Natural killer cell (primary cell): ENCODE results near the gene MUC12. TPM values are rescaled to one million over a fixed set of nuclear protein-coding genes. Genes with fewer than 3 reads are reported as not detected.
A peak's percentile ranks its signal among the peaks of the same experiment; 100 is the strongest.
"Not testable (repeated sequence)": the region's sequence is repeated elsewhere in the genome, so short reads cannot be mapped to it uniquely, and the experiment has no call there.

Experiments used
- ATAC-seq, 3 donors: fragments of 150-1000 bp in 2 of 3; fragments of 200-7000 bp in 1 of 3; cut with Tn5 transposase; 1 replicate in 1 of 3; 2 replicates in 2 of 3; pipeline ENCODE4 v1.10.0; 2021; ENCODE audit warnings: mild to moderate bottlenecking in 2 of 3, moderate library complexity in 2 of 3
- DNase-seq, 2 donors: peaks; one replicate each; pipeline versions ENCODE4 v3.0.0 to v3.0.0-alpha.2; 2013 to 2021; ENCODE audit warnings: mixed read lengths in 1 of 2
- H3K27ac ChIP-seq: one replicate; pipeline ENCODE4 v1.5.1; 2013; ENCODE audit warnings: mild to moderate bottlenecking, low read length
- H3K27me3 ChIP-seq: one replicate; pipeline ENCODE4 v1.6.1; 2013; ENCODE audit warnings: low read length; ENCODE audit not compliant: control insufficient read depth, insufficient read depth
- H3K36me3 ChIP-seq: one replicate; pipeline ENCODE4 v1.6.1; 2013; ENCODE audit warnings: low read length; ENCODE audit not compliant: control insufficient read depth, insufficient read depth
- H3K4me1 ChIP-seq: one replicate; pipeline ENCODE4 v1.6.1; 2013; ENCODE audit warnings: low read length; ENCODE audit not compliant: control insufficient read depth, insufficient read depth
- H3K4me3 ChIP-seq: one replicate; pipeline ENCODE4 v1.5.1; 2013; ENCODE audit warnings: low read length
- H3K9me3 ChIP-seq: one replicate; pipeline ENCODE4 v1.6.1; 2013; ENCODE audit warnings: low read length; ENCODE audit not compliant: control insufficient read depth, insufficient read depth
- H3K27ac Mint-ChIP-seq, 2 donors: one replicate each; pipeline ENCODE4 v1.8.0; 2022; ENCODE audit warnings: mild to moderate bottlenecking in 2 of 2, mixed read lengths in 2 of 2, moderate library complexity in 1 of 2
- H3K27me3 Mint-ChIP-seq, 2 donors: one replicate each; pipeline ENCODE4 v1.8.0; 2022; ENCODE audit warnings: low read depth in 2 of 2, mixed read lengths in 2 of 2
- H3K36me3 Mint-ChIP-seq: one replicate; pipeline ENCODE4 v1.8.0; 2022; ENCODE audit warnings: mixed read lengths
- H3K4me1 Mint-ChIP-seq, 2 donors: one replicate each; pipeline ENCODE4 v1.8.0; 2022; ENCODE audit warnings: mixed read lengths in 2 of 2
- H3K4me3 Mint-ChIP-seq: one replicate; pipeline ENCODE4 v1.8.0; 2022; ENCODE audit warnings: mild to moderate bottlenecking, moderate library complexity, mixed read lengths
- H3K9me3 Mint-ChIP-seq, 2 donors: one replicate each; pipeline ENCODE4 v1.8.0; 2022; ENCODE audit warnings: mixed read lengths in 2 of 2
- CTCF ChIP-seq: fragments of 200-600 bp; IDR thresholded peaks from one replicate; pipeline ENCODE4 v1.8.0; 2022; ENCODE audit warnings: antibody characterized with exemption
- WGBS: methylation state at CpG from one replicate; pipeline ENCODE4 v1.1.7; 2013; ENCODE audit warnings: missing lambda C conversion rate; ENCODE audit not compliant: insufficient coverage; 5-methylcytosine and 5-hydroxymethylcytosine counted together
- intact Hi-C: fragments of 100-400 bp; cut with micrococcal nuclease; formaldehyde crosslinking; loops from one replicate; pipeline ENCODE4 v1.14.2; 2022
- total RNA-seq, 4 donors: library from RNA; stranded (reverse); fragments of 120-200 nt in 1 of 4; gene quantifications; one replicate each; pipeline versions ENCODE4 v1.2.3 to v1.2.4, GENCODE V29; 2013 to 2022

MUC12 gene
- total RNA-seq, 3 donors from 2014 or later (not counting 1 experiment from before 2014, with no cell fraction given): 1.2 to 4.6 TPM; not detected in 1

GRCh38 chr7:100983451-100984187 is 14.3 kb downstream of the MUC12 start:
- Histone ChIP-seq H3K4me3 (no peak overlapping the region), H3K9me3 (no peaks in the 10 kb centered on the region), H3K27me3 (no peaks in the 10 kb centered on the region), H3K4me1 (no peaks in the 10 kb centered on the region), H3K36me3 (no peaks in the 10 kb centered on the region), H3K27ac (no peak overlapping the region)
- Mint-ChIP-seq H3K27ac (no peak overlapping the region), H3K36me3 (no peaks in the 10 kb centered on the region), H3K4me1 (no peaks in the 10 kb centered on the region), H3K9me3 (no peaks in the 10 kb centered on the region), H3K27me3 (peaks cover 0 to 7% of the 10 kb centered on the region in 2 donors), H3K4me3 (no peak overlapping the region)
- TF ChIP-seq CTCF: no peak
- no peak for ATAC-seq
- 73% methylated on average over 8 of the region's 8 CpGs for WGBS
- no peak for DNase-seq
- intact Hi-C loops: no loop called here

- H3K27me3 ChIP-seq, H3K36me3 Mint-ChIP-seq, H3K9me3 Mint-ChIP-seq, H3K4me1 ChIP-seq, H3K4me3 Mint-ChIP-seq, H3K9me3 ChIP-seq, H3K36me3 ChIP-seq, DNase-seq, H3K27ac ChIP-seq, H3K4me1 Mint-ChIP-seq, intact Hi-C loops, H3K27me3 Mint-ChIP-seq, ATAC-seq, H3K27ac Mint-ChIP-seq, H3K4me3 ChIP-seq: not testable (repeated sequence)
- 81% methylated on average over 12 of the region's 14 CpGs for WGBS
Measured at GRCh38 chr7:100984241-100984918, 15.0 kb downstream of the MUC12 start.

GRCh38 chr7:100985033-100985797 is 15.8 kb downstream of the MUC12 start:
- H3K9me3 Mint-ChIP-seq, ATAC-seq, intact Hi-C loops, H3K4me1 Mint-ChIP-seq, H3K4me3 ChIP-seq, H3K4me3 Mint-ChIP-seq, H3K27me3 ChIP-seq, H3K36me3 Mint-ChIP-seq, H3K4me1 ChIP-seq, H3K27me3 Mint-ChIP-seq, H3K27ac Mint-ChIP-seq, H3K9me3 ChIP-seq, DNase-seq, H3K36me3 ChIP-seq, H3K27ac ChIP-seq: not testable (repeated sequence)
- 77% methylated on average over 4 of the region's 4 CpGs for WGBS

GRCh38 chr7:100991631-100992030 is 22.3 kb downstream of the MUC12 start:
- no peaks in the 10 kb centered on the region for H3K4me1 ChIP-seq
- H3K9me3 ChIP-seq: no peaks in the 10 kb centered on the region
- no peak overlapping the region for H3K4me3 ChIP-seq
- H3K27me3 Mint-ChIP-seq: no peaks in the 10 kb centered on the region
- H3K36me3 Mint-ChIP-seq: no peaks in the 10 kb centered on the region
- H3K27me3 ChIP-seq: no peaks in the 10 kb centered on the region
- ATAC-seq (no peak), DNase-seq (no peak)
- 90% methylated on average over 9 of the region's 9 CpGs for WGBS
- H3K27ac ChIP-seq: no peak overlapping the region
- H3K27ac Mint-ChIP-seq: no peak overlapping the region
- intact Hi-C loops: no loop called here
- H3K4me1 Mint-ChIP-seq: no peaks in the 10 kb centered on the region
- TF ChIP-seq CTCF: no peak
- no peak overlapping the region for H3K4me3 Mint-ChIP-seq
- no peaks in the 10 kb centered on the region for H3K36me3 ChIP-seq
- no peaks in the 10 kb centered on the region for H3K9me3 Mint-ChIP-seq

- H3K36me3 Mint-ChIP-seq, H3K27me3 ChIP-seq, ATAC-seq, H3K4me1 Mint-ChIP-seq, H3K27ac ChIP-seq, H3K4me3 ChIP-seq, intact Hi-C loops, H3K27me3 Mint-ChIP-seq, H3K4me3 Mint-ChIP-seq, H3K27ac Mint-ChIP-seq, H3K36me3 ChIP-seq, H3K9me3 Mint-ChIP-seq, DNase-seq, H3K4me1 ChIP-seq, H3K9me3 ChIP-seq: not testable (repeated sequence)
- 88% methylated on average over 7 of the region's 12 CpGs for WGBS
Measured at GRCh38 chr7:100992280-100992679, 22.9 kb downstream of the MUC12 start.

- peak in 1 of 3 donors; percentile 35 for ATAC-seq
- H3K9me3 Mint-ChIP-seq, H3K27ac Mint-ChIP-seq, H3K36me3 Mint-ChIP-seq, DNase-seq, H3K4me3 Mint-ChIP-seq, intact Hi-C loops, H3K4me3 ChIP-seq, H3K9me3 ChIP-seq, H3K27me3 Mint-ChIP-seq, H3K27me3 ChIP-seq, H3K27ac ChIP-seq, H3K4me1 ChIP-seq, H3K36me3 ChIP-seq, H3K4me1 Mint-ChIP-seq: not testable (repeated sequence)
- WGBS: no CpG with 5 or more reads among the region's 9 CpGs
Measured at GRCh38 chr7:100994671-100995070, 25.3 kb downstream of the MUC12 start.
